Left lung (tissue), 10 donors: Measurements from ENCODE around the gene CSPG4. TPM values are rescaled to one million over a fixed set of nuclear protein-coding genes. Genes with fewer than 3 reads are reported as not detected.
A peak's percentile ranks its signal among the peaks of the same experiment; 100 is the strongest.

Source experiments
- ATAC-seq: fragments of 200-7000 bp; cut with Tn5 transposase; one replicate; pipeline ENCODE4 v1.9.1; 2020; ENCODE audit warnings: moderate library complexity
- DNase-seq, 4 donors: peaks; one replicate each; pipeline ENCODE4 v3.0.0-alpha.2; 2013 to 2020
- H3K27ac ChIP-seq, 2 donors: fragments of 200-600 bp; sonication (generic) in 1 of 2; one replicate each; pipeline versions ENCODE4 v1.5.0 to v1.8.0; 2020 to 2021
- H3K27me3 ChIP-seq, 2 donors: fragments of 200-600 bp; sonication (generic) in 1 of 2; one replicate each; pipeline versions ENCODE4 v1.5.0 to v1.8.0; 2020 to 2021
- H3K36me3 ChIP-seq, 2 donors: fragments of 200-600 bp; sonication (generic) in 1 of 2; one replicate each; pipeline versions ENCODE4 v1.5.0 to v1.8.0; 2020 to 2021
- H3K4me1 ChIP-seq, 2 donors: fragments of 200-600 bp; one replicate each; pipeline ENCODE4 v1.8.0; 2021
- H3K4me3 ChIP-seq, 2 donors: fragments of 200-600 bp; sonication (generic) in 1 of 2; one replicate each; pipeline versions ENCODE4 v1.5.0 to v1.8.0; 2020 to 2021; ENCODE audit warnings: mild to moderate bottlenecking in 1 of 2
- H3K9me3 ChIP-seq, 2 donors: fragments of 200-600 bp; sonication (generic) in 1 of 2; one replicate each; pipeline versions ENCODE4 v1.5.0 to v1.8.0; 2020 to 2021
- intact Hi-C, 2 donors: fragments of 100-400 bp; cut with DNase I; formaldehyde crosslinking; loops; one replicate each; pipeline versions ENCODE4 v1.11.2 to v1.14.2; 2022
- polyA plus RNA-seq, 6 donors: library from polyadenylated mRNA; unstranded; fragments of 120-200 nt; gene quantifications; one replicate each; pipeline ENCODE4 v1.2.1, GENCODE V29; 2013; ENCODE audit not compliant: insufficient read length in 6 of 6
- total RNA-seq, 2 donors: library from RNA; stranded (reverse); fragmentation: NEBNext Ultra II Directional; extraction: Animal tissue kit (Norgen Biotek cat#: 25700); gene quantifications; one replicate each; pipeline ENCODE4 v1.2.1, GENCODE V29; 2021
- TF ChIP-seq, protein P1 (sequence below), 2 donors: fragments of 200-600 bp; sonication (generic) in 1 of 2; IDR thresholded peaks; one replicate each; pipeline versions ENCODE4 v1.5.0 to v1.8.0; 2021; ENCODE audit warnings: antibody characterized with exemption in 2 of 2
- donor health status: DM: no; HTN: yes; CAD: no.
- donor health status: DM: no; HTN: no; CAD: no.

Gene CSPG4
- total and polyA plus RNA-seq, 8 donors = 18.4 to 36.1 (median 23.8) TPM

- DNase-seq (no peak), ATAC-seq (no peak)
- peaks cover 9 to 12% of the 10 kb centered on the region in 2 donors for H3K4me1 ChIP-seq
- TF ChIP-seq, protein P1, sequence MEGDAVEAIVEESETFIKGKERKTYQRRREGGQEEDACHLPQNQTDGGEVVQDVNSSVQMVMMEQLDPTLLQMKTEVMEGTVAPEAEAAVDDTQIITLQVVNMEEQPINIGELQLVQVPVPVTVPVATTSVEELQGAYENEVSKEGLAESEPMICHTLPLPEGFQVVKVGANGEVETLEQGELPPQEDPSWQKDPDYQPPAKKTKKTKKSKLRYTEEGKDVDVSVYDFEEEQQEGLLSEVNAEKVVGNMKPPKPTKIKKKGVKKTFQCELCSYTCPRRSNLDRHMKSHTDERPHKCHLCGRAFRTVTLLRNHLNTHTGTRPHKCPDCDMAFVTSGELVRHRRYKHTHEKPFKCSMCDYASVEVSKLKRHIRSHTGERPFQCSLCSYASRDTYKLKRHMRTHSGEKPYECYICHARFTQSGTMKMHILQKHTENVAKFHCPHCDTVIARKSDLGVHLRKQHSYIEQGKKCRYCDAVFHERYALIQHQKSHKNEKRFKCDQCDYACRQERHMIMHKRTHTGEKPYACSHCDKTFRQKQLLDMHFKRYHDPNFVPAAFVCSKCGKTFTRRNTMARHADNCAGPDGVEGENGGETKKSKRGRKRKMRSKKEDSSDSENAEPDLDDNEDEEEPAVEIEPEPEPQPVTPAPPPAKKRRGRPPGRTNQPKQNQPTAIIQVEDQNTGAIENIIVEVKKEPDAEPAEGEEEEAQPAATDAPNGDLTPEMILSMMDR (IDR thresholded peaks at IDR 0.05) = no peak
- no peaks in the 10 kb centered on the region for H3K9me3 ChIP-seq
- no peak overlapping the region for H3K4me3 ChIP-seq
- H3K27me3 ChIP-seq = no peaks in the 10 kb centered on the region
- no peaks in the 10 kb centered on the region for H3K36me3 ChIP-seq
- intact Hi-C loops = no loop called here
- H3K27ac ChIP-seq = no peak overlapping the region
These were observed 35.0 kb downstream of the CSPG4 start for GRCh38 chr15:75677465-75678323.

- intact Hi-C loops = no loop called here
- no peak overlapping the region for H3K27ac ChIP-seq
- peaks cover 14 to 16% of the 10 kb centered on the region in 2 donors for H3K4me1 ChIP-seq
- no peaks in the 10 kb centered on the region for H3K9me3 ChIP-seq
- H3K36me3 ChIP-seq = no peaks in the 10 kb centered on the region
- no peak for DNase-seq
- no peak overlapping the region for H3K4me3 ChIP-seq
- ATAC-seq = no peak
- no peaks in the 10 kb centered on the region for H3K27me3 ChIP-seq
- TF ChIP-seq, protein P1 (IDR thresholded peaks at IDR 0.05) = no peak
These were observed 35.8 kb downstream of the CSPG4 start for GRCh38 chr15:75676688-75677464.

- Histone ChIP-seq H3K4me1 (peaks cover 14 to 16% of the 10 kb centered on the region in 2 donors), H3K36me3 (no peaks in the 10 kb centered on the region), H3K27me3 (no peaks in the 10 kb centered on the region), H3K9me3 (no peaks in the 10 kb centered on the region), H3K4me3 (no peak overlapping the region), H3K27ac (no peak overlapping the region)
- intact Hi-C loops = no loop called here
- ATAC-seq = no peak
- peak in 1 of 4 donors; percentile 73 for DNase-seq
- TF ChIP-seq, protein P1 (IDR thresholded peaks at IDR 0.05) = no peak
These were observed 36.9 kb downstream of the CSPG4 start for GRCh38 chr15:75675579-75676404.

GRCh38 chr15:75674366-75674765 lies 38.3 kb downstream of the CSPG4 start:
- Histone ChIP-seq H3K27me3 (no peaks in the 10 kb centered on the region), H3K9me3 (no peaks in the 10 kb centered on the region), H3K4me1 (peaks cover 14 to 16% of the 10 kb centered on the region in 2 donors), H3K27ac (no peak overlapping the region), H3K4me3 (no peak overlapping the region), H3K36me3 (no peaks in the 10 kb centered on the region)
- intact Hi-C loops = no loop called here
- no peak for ATAC-seq
- DNase-seq = peak in 1 of 4 donors; percentile 60
- TF ChIP-seq, protein P1 (IDR thresholded peaks at IDR 0.05) = no peak
